ENCODE results near the gene IFT122.
"Not testable (repeated sequence)": the region's sequence is repeated elsewhere in the genome, so short reads cannot be mapped to it uniquely, and the experiment has no call there.

IFT122 gene

GRCh38 chr3:129474984-129475804 is 35.2 kb downstream of the IFT122 start:
- no peak for DNase-seq (ENCODE audit: low read depth)

GRCh38 chr3:129475863-129476262 is 35.8 kb downstream of the IFT122 start:
- no peak for DNase-seq (ENCODE audit: low read depth)

GRCh38 chr3:129476586-129476985 is 36.6 kb downstream of the IFT122 start:
- no peak for DNase-seq (ENCODE audit: low read depth)

- not testable (repeated sequence) for DNase-seq (ENCODE audit: low read depth)
These were observed 41.3 kb downstream of the IFT122 start for GRCh38 chr3:129481225-129481765.

- DNase-seq (ENCODE audit: low read depth): no peak
These were observed 41.8 kb downstream of the IFT122 start for GRCh38 chr3:129481766-129482332.

- DNase-seq (ENCODE audit: low read depth): no peak
These were observed 42.7 kb downstream of the IFT122 start for GRCh38 chr3:129482721-129483120.

- DNase-seq (ENCODE audit: low read depth): no peak
These were observed 43.8 kb downstream of the IFT122 start for GRCh38 chr3:129483870-129484269.

GRCh38 chr3:129485146-129485545 is 45.1 kb downstream of the IFT122 start:
- not testable (repeated sequence) for DNase-seq (ENCODE audit: low read depth)

- DNase-seq (ENCODE audit: low read depth): no peak
These were observed 46.0 kb downstream of the IFT122 start for GRCh38 chr3:129485721-129486663.

- DNase-seq (ENCODE audit: low read depth): no peak
These were observed 46.6 kb downstream of the IFT122 start for GRCh38 chr3:129486664-129487035.

GRCh38 chr3:129487183-129487867 is 47.3 kb downstream of the IFT122 start:
- no peak for DNase-seq (ENCODE audit: low read depth)

GRCh38 chr3:129487868-129488335 is 47.9 kb downstream of the IFT122 start:
- not testable (repeated sequence) for DNase-seq (ENCODE audit: low read depth)

- not testable (repeated sequence) for DNase-seq (ENCODE audit: low read depth)
These were observed 49.2 kb downstream of the IFT122 start for GRCh38 chr3:129489258-129489657.

- peak; percentile 9 for DNase-seq (ENCODE audit: low read depth)
These were observed 50.2 kb downstream of the IFT122 start for GRCh38 chr3:129490273-129490675.

- not testable (repeated sequence) for DNase-seq (ENCODE audit: low read depth)
These were observed 51.1 kb downstream of the IFT122 start for GRCh38 chr3:129491077-129491476.

GRCh38 chr3:129491794-129492193 is 51.8 kb downstream of the IFT122 start:
- DNase-seq (ENCODE audit: low read depth): no peak

GRCh38 chr3:129492691-129493090 is 52.7 kb downstream of the IFT122 start:
- no peak for DNase-seq (ENCODE audit: low read depth)

- DNase-seq (ENCODE audit: low read depth): no peak
These were observed 53.2 kb downstream of the IFT122 start for GRCh38 chr3:129493206-129493605.

- DNase-seq (ENCODE audit: low read depth): not testable (repeated sequence)
These were observed 54.5 kb downstream of the IFT122 start for GRCh38 chr3:129494499-129494898.

- DNase-seq (ENCODE audit: low read depth): not testable (repeated sequence)
These were observed 55.1 kb downstream of the IFT122 start for GRCh38 chr3:129495006-129495639.

GRCh38 chr3:129497876-129498275 is 57.9 kb downstream of the IFT122 start:
- DNase-seq (ENCODE audit: low read depth): not testable (repeated sequence)

Data from stimulated activated CD8-positive, alpha-beta memory T cell treated with anti-CD3 and anti-CD28 coated beads, Interleukin-12 subunit alpha, Interleukin-12 subunit beta, amount 100 ng/mL, for 4 hours (primary cell).